Stimulated activated CD8-positive, alpha-beta memory T cell treated with anti-CD3 and anti-CD28 coated beads, Interleukin-4, amount 100 ng/mL, for 1 hour (primary cell): ENCODE data around the gene TENT4A.

ENCODE experiments used
- DNase-seq, 2 donors: peaks; one replicate each; pipeline ENCODE4 v3.0.0-alpha.2; 2020; ENCODE audit warnings: low read depth in 2 of 2, low spot score in 1 of 2

Gene TENT4A

DNA sequence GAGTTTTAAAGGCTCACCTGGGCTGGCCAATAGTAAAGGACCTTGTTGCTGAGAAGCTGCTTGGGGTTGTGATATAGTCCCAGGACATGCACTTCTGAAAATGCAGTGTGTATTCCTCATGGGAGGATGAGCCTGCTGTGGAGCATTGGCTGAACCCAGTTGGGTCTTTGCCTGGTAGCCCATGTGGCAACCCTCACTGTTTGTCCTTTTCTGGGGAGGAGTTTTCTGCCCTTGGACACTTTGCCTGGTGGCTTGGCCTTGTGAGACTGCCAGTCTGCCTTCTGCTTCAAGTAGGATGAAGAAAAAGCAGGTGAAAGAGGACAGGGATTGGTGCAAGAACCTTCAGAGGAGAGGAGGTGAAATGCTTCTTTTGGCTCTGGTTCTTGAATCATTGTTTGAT lies 4.0 kb downstream of the TENT4A start:
- DNase-seq: no peak

DNA sequence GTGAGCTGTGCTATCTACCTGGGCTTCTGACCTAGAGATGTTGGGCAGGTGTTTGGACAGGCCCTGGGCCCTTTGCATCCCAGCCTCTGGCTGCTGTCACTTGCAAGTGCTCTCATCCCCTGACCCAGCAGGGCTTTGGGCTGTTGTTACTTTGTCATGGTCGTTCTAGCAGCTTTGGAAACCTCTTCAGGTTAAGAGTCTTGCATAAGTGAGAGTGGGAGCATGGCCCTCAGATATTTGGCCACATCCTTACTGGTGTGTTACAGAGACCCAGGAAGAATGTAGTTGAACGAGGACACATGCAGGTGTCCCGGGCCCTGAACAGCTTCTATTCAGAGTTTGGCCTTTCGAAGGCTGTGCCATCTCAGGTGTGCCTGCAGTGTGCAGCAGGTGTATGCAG lies 4.5 kb downstream of the TENT4A start:
- DNase-seq: no peak

DNA sequence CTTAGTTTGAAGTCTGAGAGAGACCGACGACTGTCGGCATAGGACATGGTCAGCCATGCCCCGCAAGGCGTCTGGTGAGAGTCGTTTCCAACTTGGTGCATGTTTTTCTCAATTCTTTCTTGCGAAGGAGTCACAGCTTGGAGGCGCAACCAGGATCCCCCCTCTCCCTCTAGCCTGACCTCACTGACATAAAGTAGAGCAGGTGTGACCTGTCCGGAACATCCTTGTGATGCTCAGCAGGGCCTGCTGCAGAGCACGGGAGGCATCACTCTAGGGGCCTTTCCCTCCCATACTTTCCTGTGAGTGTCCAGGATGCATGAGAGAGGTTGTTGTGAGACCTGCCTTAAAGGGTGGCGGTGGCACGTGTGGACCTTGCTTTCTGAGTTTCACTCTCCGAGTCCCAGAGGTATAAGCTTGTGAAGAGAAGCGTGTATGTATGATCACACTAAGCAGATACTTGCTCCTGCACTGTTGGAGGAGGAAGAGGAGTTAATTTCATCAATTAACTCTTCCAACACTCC lies 5.0 kb downstream of the TENT4A start:
- no peak for DNase-seq

DNA sequence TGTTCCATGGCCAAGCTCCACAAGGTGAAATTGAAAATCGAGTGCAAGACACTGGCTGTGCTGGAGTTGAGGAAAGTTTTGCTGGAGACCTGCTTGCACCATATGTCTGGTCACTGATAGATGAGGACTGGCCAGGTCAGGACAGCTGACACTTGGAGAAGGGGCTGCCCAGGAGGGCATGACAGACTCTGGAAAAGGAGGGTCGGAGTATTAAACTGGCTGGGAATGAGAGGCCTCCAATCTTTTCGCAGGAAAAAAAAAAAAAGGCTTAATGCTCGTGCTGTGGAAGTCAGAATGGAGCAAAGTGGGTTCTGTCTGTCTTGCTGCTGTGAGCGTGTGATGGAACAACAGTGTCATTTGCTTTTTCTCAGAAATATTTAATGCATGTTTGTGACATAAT lies 5.5 kb downstream of the TENT4A start:
- DNase-seq: no peak

DNA sequence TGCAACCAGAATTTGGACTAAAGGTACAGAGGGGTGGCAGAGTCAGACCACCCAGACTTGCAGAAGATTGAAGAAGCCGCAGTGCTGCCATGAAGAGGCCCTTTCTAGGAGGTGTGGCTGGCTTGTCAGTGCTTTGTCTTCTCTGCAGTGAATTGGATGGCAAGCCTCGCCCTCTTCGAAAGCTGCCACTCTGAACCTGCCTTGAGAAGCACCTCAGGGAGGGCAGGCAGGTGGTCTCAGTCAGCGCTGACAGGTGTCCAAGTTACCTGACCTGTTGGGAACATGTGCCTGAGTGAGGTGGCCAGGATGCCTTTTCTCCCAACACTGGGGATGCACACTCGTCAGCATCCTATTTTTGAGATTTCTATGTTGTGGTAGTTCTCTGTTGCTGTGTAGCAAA lies 6.2 kb downstream of the TENT4A start:
- no peak for DNase-seq

DNA sequence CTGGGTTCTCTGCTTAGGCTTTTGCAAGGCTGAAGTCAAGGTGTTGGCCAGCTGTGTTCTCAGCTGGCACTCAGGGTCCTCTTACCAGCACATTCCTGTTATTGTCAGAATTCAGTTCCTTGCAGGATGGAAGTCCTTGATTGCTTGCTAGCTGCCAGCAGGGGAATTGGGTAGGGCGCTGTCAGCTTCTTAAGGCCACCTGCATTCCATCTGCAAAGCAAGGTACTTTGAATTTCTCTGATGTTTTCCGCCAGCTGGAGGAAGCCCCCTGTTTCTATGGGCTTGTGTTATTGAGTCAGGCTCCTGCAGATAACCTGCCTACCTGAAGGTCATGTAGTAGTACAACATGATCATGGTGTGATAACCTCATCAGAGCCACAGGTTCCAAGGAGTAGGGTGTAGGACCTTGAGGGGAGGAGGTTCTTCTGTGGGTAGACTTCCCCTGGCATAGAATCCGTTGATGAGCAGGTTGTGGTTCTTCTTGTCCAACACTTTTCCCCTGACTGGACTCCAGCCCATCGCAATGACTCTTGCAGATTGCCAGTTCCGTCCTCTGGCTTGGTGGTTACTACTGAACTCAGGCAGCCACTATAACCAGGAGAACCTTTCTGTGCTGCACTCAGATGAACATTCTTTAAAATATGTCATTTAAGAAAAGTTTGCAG lies 6.8 kb downstream of the TENT4A start:
- DNase-seq: no peak

DNA sequence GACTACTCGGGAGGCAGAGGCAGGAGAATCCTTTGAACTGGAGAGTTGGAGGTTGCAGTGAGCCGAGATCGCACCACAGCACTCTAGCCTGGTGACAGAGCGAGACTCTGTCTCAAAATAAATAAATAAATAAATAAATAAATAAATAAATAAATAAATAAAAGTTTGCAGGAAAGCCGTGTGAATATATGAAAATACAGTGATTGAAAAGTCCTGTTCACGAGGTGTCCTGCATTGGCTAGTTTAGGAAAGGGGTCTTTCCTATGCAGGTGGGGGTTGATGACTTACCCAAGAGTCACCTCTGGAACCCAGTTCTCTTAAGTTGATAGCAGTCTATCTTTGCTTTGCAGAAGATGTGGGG lies 7.3 kb downstream of the TENT4A start:
- DNase-seq: no peak

DNA sequence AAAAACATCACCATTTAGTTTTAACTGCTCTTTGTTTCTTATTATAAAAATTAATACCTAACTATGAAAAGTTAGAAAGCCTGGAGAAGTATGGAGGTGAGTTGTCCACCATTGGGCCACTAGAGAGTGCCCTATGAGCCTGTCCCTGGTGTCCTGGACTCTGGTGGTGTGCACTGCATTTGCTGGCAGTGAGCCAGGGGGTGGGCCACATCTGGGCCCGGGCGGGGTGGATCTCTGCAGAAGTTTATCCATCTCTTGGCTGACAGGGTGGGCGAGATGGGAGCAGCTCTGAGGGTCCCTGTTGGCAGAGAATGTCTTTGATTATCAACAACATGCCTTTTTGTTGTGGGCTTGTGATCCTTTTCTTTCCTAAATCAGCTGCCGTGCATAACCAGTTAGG lies 8.2 kb downstream of the TENT4A start:
- DNase-seq: no peak

DNA sequence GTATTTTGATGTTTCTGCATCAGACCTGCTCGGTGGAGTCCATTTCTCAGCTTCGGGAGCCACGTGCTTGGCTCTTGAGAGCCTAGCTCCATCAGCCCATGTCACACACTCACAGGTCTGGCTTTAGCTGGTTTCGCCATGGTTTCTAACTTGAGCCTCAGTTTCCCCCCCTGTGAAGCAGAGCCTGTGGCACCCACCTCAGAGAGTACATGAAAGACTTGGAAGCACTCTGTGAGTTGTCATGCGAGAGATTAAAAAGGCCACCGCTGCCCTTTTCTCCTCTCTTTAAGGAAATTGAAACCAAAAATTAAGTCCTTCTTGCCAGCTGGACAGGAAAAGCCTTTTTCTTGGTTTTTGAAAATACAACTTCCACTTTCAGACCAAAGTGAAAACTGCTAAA lies 8.8 kb downstream of the TENT4A start:
- no peak for DNase-seq

DNA sequence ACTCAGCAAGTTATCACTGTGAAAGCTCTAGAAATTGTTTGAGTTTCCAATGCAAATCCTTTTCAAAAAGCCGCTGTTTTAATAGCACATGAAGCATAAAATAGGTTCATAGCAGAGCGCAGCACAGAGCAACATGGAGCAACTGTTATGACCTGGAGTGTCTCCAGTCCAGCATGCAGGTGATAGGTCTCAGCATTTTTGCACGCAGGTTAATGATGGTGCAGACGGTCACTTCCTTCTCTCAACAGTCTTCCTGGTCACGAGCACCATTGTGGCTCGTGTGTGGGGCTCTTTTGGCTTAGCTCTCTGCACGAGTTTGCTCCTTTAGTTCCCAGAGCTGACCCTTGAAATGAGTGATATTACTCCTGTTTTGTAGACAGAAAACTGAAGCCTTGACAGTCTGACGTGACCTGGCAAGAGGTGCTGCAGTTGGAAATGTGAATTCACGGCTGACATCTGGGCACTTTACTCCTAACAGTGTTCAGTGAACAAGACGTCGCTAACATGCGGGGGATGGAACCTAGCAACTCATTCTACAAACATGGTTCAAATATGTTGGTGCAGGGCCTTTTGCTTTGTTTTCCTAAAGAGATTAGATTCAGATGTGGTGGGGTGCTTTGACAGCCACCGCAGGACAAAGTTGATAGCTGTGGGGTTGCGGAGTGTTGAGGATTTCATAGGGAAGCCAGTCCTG lies 10.0 kb downstream of the TENT4A start:
- no peak for DNase-seq

DNA sequence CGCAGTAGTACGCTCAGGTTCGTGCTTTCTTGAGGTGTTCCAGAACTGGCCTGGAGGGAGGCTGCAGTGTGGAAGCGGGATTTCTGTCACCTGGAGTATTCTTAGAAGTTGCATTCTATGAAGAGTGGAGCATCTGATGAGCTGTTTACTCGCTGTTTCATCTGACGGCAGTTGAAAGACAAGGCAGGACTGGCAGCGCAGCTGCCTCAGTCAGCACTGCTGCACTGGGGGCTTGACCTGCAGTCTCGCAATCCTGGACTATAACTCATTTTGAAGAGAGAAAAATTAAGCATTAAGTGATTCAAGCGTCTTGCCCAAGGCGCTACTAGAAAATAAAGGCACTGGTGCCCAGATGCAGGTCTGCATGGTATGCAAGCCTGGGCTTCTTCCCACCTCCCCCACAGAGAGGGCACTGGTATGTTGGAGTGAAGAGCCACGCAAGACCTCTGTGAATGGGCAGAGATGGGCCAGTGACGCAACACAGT lies 10.6 kb downstream of the TENT4A start:
- no peak for DNase-seq

DNA sequence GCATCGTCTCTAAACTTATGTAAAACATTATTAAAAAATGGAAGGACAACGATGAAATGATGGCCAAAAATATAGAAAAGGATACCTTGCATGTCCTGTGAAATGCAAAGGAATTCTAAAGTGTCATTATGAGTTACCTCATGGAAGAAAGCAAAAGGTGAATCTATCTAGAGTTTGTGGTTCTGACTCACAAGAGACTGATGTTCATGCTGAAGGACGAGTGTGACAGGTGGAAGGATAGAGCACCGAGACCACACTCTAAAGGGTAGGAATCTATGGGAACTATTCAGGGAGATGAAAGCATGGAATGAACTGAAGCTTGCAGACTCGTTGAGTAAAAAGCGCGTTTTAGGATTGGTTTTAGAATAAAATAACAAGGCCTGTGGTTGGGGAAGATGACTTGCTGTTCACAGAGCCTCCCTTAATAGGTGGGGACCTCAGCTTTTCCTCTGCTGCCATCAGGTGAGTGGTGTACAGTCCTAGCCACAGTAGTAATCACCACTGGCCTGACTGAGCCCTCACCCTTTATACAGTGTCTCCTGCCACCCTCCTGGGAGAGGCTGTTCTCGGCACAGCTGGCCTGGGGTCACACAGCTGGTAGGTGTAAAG lies 11.2 kb downstream of the TENT4A start:
- no peak for DNase-seq

DNA sequence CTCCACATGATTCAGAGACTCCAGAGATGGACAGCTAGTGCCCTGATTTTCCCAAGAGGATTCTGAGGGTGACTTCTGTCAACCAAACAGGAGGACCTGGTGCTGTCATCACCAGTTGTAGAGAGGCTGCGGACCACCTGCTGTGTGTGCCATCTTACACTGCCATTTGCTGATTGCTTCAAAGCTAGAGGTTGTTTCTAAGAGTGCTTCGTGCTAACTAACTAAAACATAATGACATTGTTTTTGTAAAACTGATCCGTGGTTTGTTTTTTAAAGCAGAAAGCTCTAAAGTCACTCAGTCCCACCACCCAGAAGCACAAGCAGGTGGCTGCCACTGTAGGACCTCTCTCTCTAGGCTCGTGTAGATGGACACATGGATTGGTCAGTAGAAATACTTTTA lies 12.2 kb downstream of the TENT4A start:
- DNase-seq: no peak

DNA sequence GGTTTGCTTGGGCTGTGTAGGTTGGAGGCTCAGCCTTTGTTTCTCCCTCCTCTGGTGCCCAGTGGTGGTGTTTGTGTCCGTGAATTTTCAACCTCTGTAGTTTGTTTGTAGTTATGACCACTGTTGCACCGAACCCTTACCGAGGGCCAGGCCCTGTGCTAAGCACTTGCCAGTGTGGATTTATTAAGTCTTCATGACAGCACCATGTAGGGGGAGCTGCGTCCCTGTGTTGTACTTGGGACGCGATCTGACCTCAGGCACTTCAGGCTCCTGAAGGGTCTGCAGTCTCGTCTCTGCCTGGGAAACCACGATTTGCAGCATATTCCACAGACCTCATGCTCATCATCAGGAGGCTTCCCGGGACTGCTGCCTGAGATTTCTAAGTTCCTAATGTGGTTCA lies 12.8 kb downstream of the TENT4A start:
- no peak for DNase-seq

DNA sequence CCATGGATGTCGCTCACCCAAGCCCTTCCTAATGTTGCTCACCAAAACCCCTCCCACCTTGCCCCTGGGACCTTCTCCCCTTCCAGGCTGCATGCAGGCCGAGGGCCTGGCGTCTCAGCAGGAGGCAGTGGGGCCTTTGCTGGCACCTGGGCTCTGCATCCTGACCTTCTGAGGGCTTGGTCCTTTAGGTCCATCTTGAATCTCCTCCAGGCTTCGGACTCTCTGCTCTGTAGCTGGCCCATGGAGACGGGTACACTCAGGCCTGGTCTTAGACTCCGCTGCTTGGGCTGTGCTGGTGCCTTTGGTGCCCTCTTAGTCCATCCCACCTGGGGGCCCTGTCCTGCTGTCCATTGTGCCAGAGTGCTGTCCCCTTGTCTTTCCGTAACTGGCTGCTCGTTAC lies 14.0 kb downstream of the TENT4A start:
- no peak for DNase-seq

DNA sequence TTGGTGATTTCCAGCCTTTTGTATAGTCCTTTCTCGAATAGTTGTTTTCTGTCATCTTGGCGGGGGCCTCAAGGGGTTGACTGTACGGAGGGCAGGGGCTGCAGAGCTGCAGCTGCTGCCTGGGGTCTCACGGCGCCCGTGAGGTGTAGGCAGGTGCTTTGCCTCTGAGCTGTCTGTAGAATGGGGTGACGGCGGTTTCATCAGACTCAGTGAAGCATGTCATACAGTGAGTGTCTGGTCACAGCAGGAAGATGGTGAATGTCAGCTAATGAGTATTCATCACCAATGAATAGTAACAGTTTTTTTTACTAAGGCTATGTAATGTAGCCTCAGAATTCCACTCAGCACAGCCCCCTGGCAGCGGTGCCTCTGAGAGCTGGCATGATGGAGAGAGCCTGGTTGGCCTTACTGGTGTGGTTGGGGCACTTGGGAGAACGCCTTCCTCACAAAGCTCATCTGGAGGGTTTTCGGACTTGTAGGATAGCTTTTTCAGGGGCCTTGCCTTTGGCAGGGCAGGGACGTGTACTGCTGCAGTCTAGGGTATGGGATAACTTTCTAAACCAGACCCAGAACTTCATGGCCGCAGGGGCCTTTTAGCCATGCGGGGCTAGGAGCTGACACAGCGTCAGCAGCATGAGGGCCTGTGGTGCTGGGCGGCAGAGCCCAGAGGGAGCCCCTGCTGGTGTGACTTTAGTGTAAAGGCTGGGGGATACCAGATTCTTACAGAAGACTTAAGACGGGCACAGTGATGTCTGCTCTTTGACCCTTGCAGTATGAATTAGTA lies 15.0 kb downstream of the TENT4A start:
- DNase-seq: no peak

DNA sequence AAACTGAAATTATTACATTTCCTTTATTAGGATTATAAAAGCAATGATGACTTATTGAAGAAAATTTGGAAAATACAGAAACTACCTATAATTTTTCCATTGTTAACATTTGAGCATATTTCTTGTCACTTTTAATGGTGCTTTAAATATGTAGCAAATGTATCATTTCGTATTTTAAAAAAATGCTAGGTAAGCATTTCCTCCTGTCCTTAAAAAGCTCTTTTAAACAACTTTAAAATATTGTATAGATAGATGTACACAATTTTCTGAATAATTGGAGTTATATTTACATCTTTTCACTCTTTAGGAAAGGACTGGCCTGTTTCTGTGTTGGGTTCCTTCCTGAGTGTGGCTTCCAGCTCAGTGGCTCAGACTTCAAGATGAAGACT lies 15.6 kb downstream of the TENT4A start:
- DNase-seq: no peak

DNA sequence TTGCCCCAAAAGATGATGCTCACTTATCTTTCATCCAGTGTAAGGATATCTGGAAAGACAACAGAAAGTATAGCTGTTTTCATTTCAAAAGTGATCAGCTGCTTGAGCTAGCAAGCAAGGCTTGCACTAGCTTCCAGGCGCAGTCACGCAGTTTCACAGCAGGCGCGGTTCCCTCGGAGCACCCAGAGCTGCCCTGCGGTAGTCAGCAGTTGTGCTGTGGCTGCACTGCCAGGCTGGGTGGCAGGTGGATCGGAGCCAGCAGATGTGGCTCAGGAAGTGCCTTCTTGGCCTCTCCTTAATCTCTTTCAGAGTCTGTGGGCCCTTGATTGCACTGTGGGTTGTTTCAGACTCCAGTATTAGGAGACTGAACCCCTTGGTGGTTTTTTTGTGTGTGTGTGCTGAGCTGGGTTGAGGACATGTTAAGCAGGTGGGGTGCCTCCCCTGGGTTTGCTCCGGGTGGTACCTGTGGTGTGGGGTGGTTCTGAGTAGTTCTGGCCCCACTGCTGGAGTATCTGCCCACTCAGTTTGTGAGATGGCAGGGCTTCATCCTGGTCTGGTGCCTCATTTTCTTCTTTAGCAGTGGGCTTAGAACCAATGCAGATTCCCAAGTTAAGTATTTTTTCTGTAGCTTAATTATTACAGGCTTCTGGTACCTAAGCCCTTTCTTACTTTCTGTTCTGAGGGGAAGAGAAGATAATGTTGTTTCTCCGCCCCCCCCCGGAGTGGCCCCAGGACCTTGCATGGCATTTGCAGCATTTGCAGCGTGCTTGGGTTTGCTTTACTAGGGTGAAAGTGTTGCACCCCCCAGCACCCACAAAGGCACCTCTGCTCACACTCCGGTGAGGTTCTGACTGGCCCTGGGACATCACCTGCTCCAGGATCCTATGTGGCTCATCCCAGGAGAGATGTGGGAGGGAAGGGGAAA lies 16.4 kb downstream of the TENT4A start:
- DNase-seq: no peak

DNA sequence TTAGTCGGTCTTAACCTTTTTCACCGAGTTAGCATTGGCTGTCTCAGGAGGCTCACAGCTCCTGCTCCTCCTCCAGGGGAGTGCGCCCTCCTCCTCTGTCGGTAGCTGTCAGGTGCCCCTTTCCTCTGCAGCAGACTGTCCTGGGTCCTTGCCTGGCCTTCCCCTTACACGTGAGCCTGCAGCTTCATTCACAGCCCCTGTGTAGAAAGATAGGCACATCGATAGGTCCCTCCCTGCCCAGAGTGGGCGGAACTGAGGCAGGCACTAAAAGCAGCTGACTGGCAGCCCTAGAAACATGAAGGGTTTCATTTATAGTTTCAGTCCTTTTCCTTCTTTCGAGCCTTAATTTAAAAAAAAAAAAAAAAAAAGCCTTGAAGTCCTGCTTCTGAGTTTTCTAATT lies 17.2 kb downstream of the TENT4A start:
- DNase-seq: no peak

DNA sequence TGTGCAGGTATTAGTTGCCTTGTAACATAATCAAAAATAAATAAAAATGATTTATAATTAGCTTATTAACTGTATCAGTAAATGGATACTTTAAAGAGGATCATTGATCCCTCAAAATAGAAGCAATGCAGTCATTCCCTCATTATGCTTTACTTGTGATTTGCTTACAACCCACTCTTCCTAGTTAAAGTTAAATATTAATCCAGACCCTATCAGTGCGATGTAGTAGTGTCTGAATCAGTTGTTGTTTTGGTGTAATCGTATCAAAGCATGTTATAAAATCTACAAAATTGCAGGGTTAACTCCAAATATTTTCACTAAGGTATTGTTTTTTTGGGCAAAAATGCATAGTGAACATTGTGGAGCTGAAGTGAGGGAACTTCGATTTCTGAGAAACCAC lies 17.6 kb downstream of the TENT4A start:
- DNase-seq: no peak
